Measurements from ENCODE around the gene B3GALNT2.

The B3GALNT2 gene

GRCh38 chr1:235411489-235412486, 92.5 kb downstream of the B3GALNT2 start:
- DNase-seq (ENCODE audit: low spot score) (peak; percentile 53), FAIRE-seq (peak; percentile 50)

- FAIRE-seq (no peak), DNase-seq (ENCODE audit: low spot score) (no peak)
These were observed 93.8 kb downstream of the B3GALNT2 start for GRCh38 chr1:235410467-235410866.

- FAIRE-seq (no peak), DNase-seq (ENCODE audit: low spot score) (no peak)
These were observed 95.0 kb downstream of the B3GALNT2 start for GRCh38 chr1:235409042-235409820.

- FAIRE-seq (no peak), DNase-seq (ENCODE audit: low spot score) (no peak)
These were observed 95.7 kb downstream of the B3GALNT2 start for GRCh38 chr1:235408503-235408960.

GRCh38 chr1:235407419-235407818, 96.8 kb downstream of the B3GALNT2 start:
- DNase-seq (ENCODE audit: low spot score) (no peak), FAIRE-seq (no peak)

GRCh38 chr1:235404190-235404589, 100.1 kb downstream of the B3GALNT2 start:
- peak; percentile 38 for DNase-seq (ENCODE audit: low spot score)
- no peak for FAIRE-seq

- no peak for DNase-seq (ENCODE audit: low spot score)
- no peak for FAIRE-seq
These were observed 100.7 kb downstream of the B3GALNT2 start for GRCh38 chr1:235403593-235403992.

- DNase-seq (ENCODE audit: low spot score) (no peak), FAIRE-seq (no peak)
These were observed 101.6 kb downstream of the B3GALNT2 start for GRCh38 chr1:235402457-235403200.

- no peak for DNase-seq (ENCODE audit: low spot score)
- FAIRE-seq = no peak
These were observed 103.0 kb downstream of the B3GALNT2 start for GRCh38 chr1:235401251-235401650.

Measured in urothelium cell line (cell line).